HCT116 (cell line): ENCODE data around the gene RELCH. TPM values are rescaled to one million over a fixed set of nuclear protein-coding genes. Genes with fewer than 3 reads are reported as not detected.

ENCODE experiments used
- ATAC-seq: fragments of 200-7000 bp; cut with Tn5 transposase; 2 replicates; pipeline ENCODE4 v1.9.1; 2020; ENCODE audit warnings: mild to moderate bottlenecking, moderate library complexity
- BruUV-seq: library from RNA; stranded (reverse); fragments of 400-500 nt; replicated peaks from 2 replicates; lab custom pipeline; 2021; lab: Mats Ljungman, UMichigan
- CTCF ChIA-PET: fragments of 300-600 bp; sonication (Branson Sonifier 250); formaldehyde crosslinking; loops from one replicate; lab custom pipeline; 2021; ENCODE audit warnings: antibody characterized with exemption; lab: Charles Lee
- POLR2A ChIA-PET: fragments of 300-600, 350-600 bp; sonication (Branson Sonifier 250); formaldehyde crosslinking; loops from one replicate; lab custom pipeline; 2021; ENCODE audit warnings: antibody characterized with exemption; lab: Charles Lee
- RAD21 ChIA-PET, 2 experiments: fragments of 300-600 bp; sonication (Branson Sonifier 250); formaldehyde crosslinking; loops; one replicate each; lab custom pipeline; 2023; ENCODE audit warnings: low total read pairs in 2 of 2; ENCODE audit not compliant: uncharacterized antibody in 2 of 2, unreplicated experiment in 2 of 2, low non-redundant PET in 1 of 2; lab: Charles Lee
- DNase-seq: peaks from one replicate; pipeline ENCODE4 v3.0.0-alpha.2; 2010; ENCODE audit warnings: low read depth, low spot score
- H2AFZ ChIP-seq: fragments of 200-600 bp; shearing (Covaris generic), sonication (generic); 2 replicates; pipeline ENCODE4 v1.6.1; 2017; ENCODE audit warnings: low read depth, mixed run types, mixed read lengths, antibody characterized with exemption, low read length; ENCODE audit not compliant: poor library complexity, severe bottlenecking
- H3K27ac ChIP-seq: 2 replicates; pipeline ENCODE4 v1.5.1; 2012; ENCODE audit warnings: low read depth, low read length
- H3K27me3 ChIP-seq: fragments of 200-600 bp; sonication (generic); 2 replicates; pipeline ENCODE4 v1.6.1; 2016; ENCODE audit warnings: mixed run types, low read length, mixed read lengths; ENCODE audit not compliant: insufficient read depth
- H3K36me3 ChIP-seq, 2 experiments: fragments of 200-500 bp in 1 of 2; fragments of 200-600 bp in 1 of 2; sonication (Bioruptor generic) in 1 of 2; sonication (generic) in 1 of 2; 2 replicates each; pipeline versions ENCODE4 v1.5.1 to v1.6.1; 2014 to 2016; ENCODE audit warnings: low read length in 2 of 2, inconsistent platforms in 1 of 2, mixed read lengths in 1 of 2, mixed run types in 1 of 2; ENCODE audit not compliant: insufficient read depth in 2 of 2, control insufficient read depth in 1 of 2
- H3K4me1 ChIP-seq, 2 experiments: fragments of 200-600 bp in 1 of 2; sonication (generic) in 1 of 2; 2 replicates each; pipeline versions ENCODE4 v1.5.1 to v1.6.1; 2012 to 2017; ENCODE audit warnings: low read length in 2 of 2, inconsistent platforms in 1 of 2, mild to moderate bottlenecking in 1 of 2, mixed read lengths in 1 of 2, mixed run types in 1 of 2, moderate library complexity in 1 of 2; ENCODE audit not compliant: insufficient read depth in 2 of 2, control insufficient read depth in 1 of 2
- H3K4me2 ChIP-seq: fragments of 200-600 bp; sonication (generic); 2 replicates; pipeline ENCODE4 v1.6.1; 2017; ENCODE audit warnings: mixed run types, low read length, mixed read lengths
- H3K4me3 ChIP-seq, 2 experiments: fragments of 200-600 bp in 1 of 2; sonication (generic) in 1 of 2; replicated peaks in 1 of 2; 2 replicates each; pipeline ENCODE4 v1.5.1; 2011 to 2016; ENCODE audit warnings: low read length in 2 of 2, control low read depth in 1 of 2, low read depth in 1 of 2, mild to moderate bottlenecking in 1 of 2, mixed read lengths in 1 of 2, mixed run types in 1 of 2
- H3K79me2 ChIP-seq: fragments of 200-600 bp; sonication (generic); 2 replicates; pipeline ENCODE4 v1.6.1; 2017; ENCODE audit warnings: mild to moderate bottlenecking, mixed run types, low read length, moderate library complexity, mixed read lengths; ENCODE audit not compliant: insufficient read depth
- H3K9ac ChIP-seq: fragments of 200-600 bp; sonication (generic); 2 replicates; pipeline ENCODE4 v1.6.1; 2016; ENCODE audit warnings: low read length, mixed read lengths
- H3K9me2 ChIP-seq: fragments of 200-600 bp; sonication (generic), shearing (Covaris generic); 2 replicates; pipeline ENCODE4 v1.6.1; 2017; ENCODE audit warnings: mixed run types, mild to moderate bottlenecking, moderate library complexity; ENCODE audit not compliant: insufficient read depth
- H3K9me3 ChIP-seq, 2 experiments: fragments of 200-500 bp in 1 of 2; fragments of 200-600 bp in 1 of 2; sonication (Bioruptor generic) in 1 of 2; sonication (generic) in 1 of 2; 2 replicates each; pipeline ENCODE4 v1.6.1; 2014 to 2017; ENCODE audit warnings: low read length in 2 of 2, mixed read lengths in 2 of 2, inconsistent platforms in 1 of 2, low read depth in 1 of 2, mild to moderate bottlenecking in 1 of 2, mixed run types in 1 of 2, moderate library complexity in 1 of 2; ENCODE audit not compliant: control insufficient read depth in 1 of 2, insufficient read depth in 1 of 2
- H4K20me1 ChIP-seq: fragments of 200-600 bp; sonication (generic), shearing (Covaris generic); 2 replicates; pipeline ENCODE4 v1.6.1; 2017; ENCODE audit warnings: mixed run types, mild to moderate bottlenecking, moderate library complexity; ENCODE audit not compliant: insufficient read depth
- CBX3 ChIP-seq: IDR thresholded peaks from 2 replicates; pipeline ENCODE4 v1.6.1; 2012; ENCODE audit warnings: low read depth
- ELF1 ChIP-seq: IDR thresholded peaks from 2 replicates; pipeline ENCODE4 v1.6.1; 2012; ENCODE audit warnings: low read depth, borderline replicate concordance
- FOSL1 ChIP-seq: IDR thresholded peaks from 2 replicates; pipeline ENCODE4 v1.6.1; 2012; ENCODE audit warnings: low read depth
- JUND ChIP-seq: IDR thresholded peaks from 2 replicates; pipeline ENCODE4 v1.6.1; 2012
- MAX ChIP-seq: IDR thresholded peaks from 2 replicates; pipeline ENCODE4 v1.6.1; 2012
- POLR2AphosphoS5 ChIP-seq: IDR thresholded peaks from 2 replicates; pipeline ENCODE4 v1.6.1; 2011; ENCODE audit warnings: mild to moderate bottlenecking, low read depth, low read length, moderate library complexity
- RAD21 ChIP-seq: IDR thresholded peaks from 2 replicates; pipeline ENCODE4 v1.6.1; 2012; ENCODE audit warnings: low read depth, mild to moderate bottlenecking
- SIN3A ChIP-seq: IDR thresholded peaks from 2 replicates; pipeline ENCODE4 v1.6.1; 2012; ENCODE audit warnings: low read depth
- SRF ChIP-seq: IDR thresholded peaks from 2 replicates; pipeline ENCODE4 v1.6.1; 2012; ENCODE audit warnings: low read depth
- YY1 ChIP-seq: IDR thresholded peaks from 2 replicates; pipeline ENCODE4 v1.6.1; 2011; ENCODE audit warnings: low read length, low read depth, moderate library complexity, mild to moderate bottlenecking; ENCODE audit not compliant: insufficient replicate concordance; ENCODE audit errors: extremely low read depth
- ZFX ChIP-seq: fragments of 450-650 bp; IDR thresholded peaks from 2 replicates; pipeline ENCODE4 v1.6.1; 2017
- ZNF274 ChIP-seq: fragments of 200-500 bp; sonication (Bioruptor generic); IDR thresholded peaks from 2 replicates; pipeline ENCODE4 v1.6.1; 2014; ENCODE audit warnings: mild to moderate bottlenecking, low read depth, low read length, inconsistent platforms
- intact Hi-C: fragments of 100-400 bp; cut with micrococcal nuclease; formaldehyde crosslinking; loops from 2 replicates; pipeline ENCODE4 v1.10.0; 2022
- total RNA-seq: library from RNA; stranded (reverse); gene quantifications from one replicate; pipeline ENCODE4 v1.2.1, GENCODE V29; 2021; ENCODE audit not compliant: unreplicated experiment
- TF ChIP-seq, protein P1 (sequence below): IDR thresholded peaks from 2 replicates; pipeline ENCODE4 v1.6.1; 2012
- TF ChIP-seq, protein P2 (sequence below): IDR thresholded peaks from 2 replicates; pipeline ENCODE4 v1.6.1; 2012; ENCODE audit warnings: low read depth
- TF ChIP-seq, protein P3 (sequence below), 3 experiments: fragments of 200-600 bp in 1 of 3; sonication (generic) in 1 of 3; IDR thresholded peaks in 2 of 3; conservative IDR thresholded peaks in 1 of 3; 2 replicates each; pipeline ENCODE4 v1.5.1; 2012 to 2017; ENCODE audit warnings: low read depth in 2 of 3, low read length in 2 of 3, antibody characterized with exemption in 1 of 3, borderline replicate concordance in 1 of 3, control low read depth in 1 of 3, mild to moderate bottlenecking in 1 of 3, mixed read lengths in 1 of 3, mixed run types in 1 of 3, moderate library complexity in 1 of 3; ENCODE audit not compliant: insufficient read depth in 1 of 3
- TF ChIP-seq, protein P4 (sequence below): IDR thresholded peaks from 2 replicates; pipeline ENCODE4 v1.6.1; 2011; ENCODE audit warnings: mild to moderate bottlenecking, low read length, moderate library complexity; ENCODE audit not compliant: insufficient replicate concordance; ENCODE audit errors: extremely low read depth

RELCH gene
- total RNA-seq, 1 experiment from 2014 or later, result 17.4 TPM

DNA sequence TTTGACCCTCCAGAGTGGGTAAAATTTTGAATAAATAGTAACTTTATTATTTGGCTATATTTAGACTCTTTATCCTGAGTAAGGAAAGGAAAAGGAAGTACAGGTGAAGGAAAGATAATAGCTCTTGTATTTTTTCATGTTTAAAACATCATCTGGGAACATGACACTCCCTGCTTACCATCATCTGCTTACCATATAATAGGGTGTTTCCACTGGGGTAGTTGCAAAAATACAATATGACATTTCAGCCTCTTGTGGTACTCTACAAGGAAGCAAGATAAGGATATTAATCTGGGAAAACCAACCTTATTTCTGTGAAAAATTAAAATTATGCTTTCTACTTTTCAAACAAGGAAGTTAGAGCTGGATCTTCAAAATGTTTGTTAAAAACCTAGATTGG, 9.9 kb downstream of the RELCH start:
- no peak overlapping the region for H2AFZ ChIP-seq
- H3K27me3 ChIP-seq, result no peaks in the 10 kb centered on the region
- no peak overlapping the region for H3K9ac ChIP-seq
- ChIA-PET POLR2A (no interaction called here), RAD21 (no interaction called here), CTCF (interaction anchor here (1.3 to 1.4 kb wide), 2 partner anchors 10 to 52 kb away, joined by 3 to 4 read pairs; partner anchors contain the start of genes PIGN and RELCH)
- no peak overlapping the region for H3K4me2 ChIP-seq
- H3K9me3 ChIP-seq, result no peaks in the 10 kb centered on the region
- peaks cover 95% of the 10 kb centered on the region for H3K79me2 ChIP-seq
- H4K20me1 ChIP-seq, result peaks cover 5% of the 10 kb centered on the region; the same call in 1 of the 2 replicates
- ATAC-seq (no peak), DNase-seq (no peak)
- intact Hi-C loops, result no loop called here
- H3K9me2 ChIP-seq, result no peaks in the 10 kb centered on the region
- no TSS peak for BruUV-seq
- H3K4me1 ChIP-seq, result no peaks in the 10 kb centered on the region
- H3K36me3 ChIP-seq, result no peaks in the 10 kb centered on the region
- H3K4me3 ChIP-seq, result no peak overlapping the region
- TF ChIP-seq ZFX, result no peak
- no peak for TF ChIP-seq YY1
- no peak for TF ChIP-seq POLR2AphosphoS5
- no peak for TF ChIP-seq ELF1
- TF ChIP-seq CBX3, result no peak
- no peak for TF ChIP-seq ZNF274
- no peak for TF ChIP-seq RAD21
- TF ChIP-seq SRF, result no peak
- no peak for TF ChIP-seq FOSL1
- TF ChIP-seq JUND, result no peak
- TF ChIP-seq, protein P1, sequence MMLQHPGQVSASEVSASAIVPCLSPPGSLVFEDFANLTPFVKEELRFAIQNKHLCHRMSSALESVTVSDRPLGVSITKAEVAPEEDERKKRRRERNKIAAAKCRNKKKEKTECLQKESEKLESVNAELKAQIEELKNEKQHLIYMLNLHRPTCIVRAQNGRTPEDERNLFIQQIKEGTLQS, result no peak
- TF ChIP-seq, protein P2, sequence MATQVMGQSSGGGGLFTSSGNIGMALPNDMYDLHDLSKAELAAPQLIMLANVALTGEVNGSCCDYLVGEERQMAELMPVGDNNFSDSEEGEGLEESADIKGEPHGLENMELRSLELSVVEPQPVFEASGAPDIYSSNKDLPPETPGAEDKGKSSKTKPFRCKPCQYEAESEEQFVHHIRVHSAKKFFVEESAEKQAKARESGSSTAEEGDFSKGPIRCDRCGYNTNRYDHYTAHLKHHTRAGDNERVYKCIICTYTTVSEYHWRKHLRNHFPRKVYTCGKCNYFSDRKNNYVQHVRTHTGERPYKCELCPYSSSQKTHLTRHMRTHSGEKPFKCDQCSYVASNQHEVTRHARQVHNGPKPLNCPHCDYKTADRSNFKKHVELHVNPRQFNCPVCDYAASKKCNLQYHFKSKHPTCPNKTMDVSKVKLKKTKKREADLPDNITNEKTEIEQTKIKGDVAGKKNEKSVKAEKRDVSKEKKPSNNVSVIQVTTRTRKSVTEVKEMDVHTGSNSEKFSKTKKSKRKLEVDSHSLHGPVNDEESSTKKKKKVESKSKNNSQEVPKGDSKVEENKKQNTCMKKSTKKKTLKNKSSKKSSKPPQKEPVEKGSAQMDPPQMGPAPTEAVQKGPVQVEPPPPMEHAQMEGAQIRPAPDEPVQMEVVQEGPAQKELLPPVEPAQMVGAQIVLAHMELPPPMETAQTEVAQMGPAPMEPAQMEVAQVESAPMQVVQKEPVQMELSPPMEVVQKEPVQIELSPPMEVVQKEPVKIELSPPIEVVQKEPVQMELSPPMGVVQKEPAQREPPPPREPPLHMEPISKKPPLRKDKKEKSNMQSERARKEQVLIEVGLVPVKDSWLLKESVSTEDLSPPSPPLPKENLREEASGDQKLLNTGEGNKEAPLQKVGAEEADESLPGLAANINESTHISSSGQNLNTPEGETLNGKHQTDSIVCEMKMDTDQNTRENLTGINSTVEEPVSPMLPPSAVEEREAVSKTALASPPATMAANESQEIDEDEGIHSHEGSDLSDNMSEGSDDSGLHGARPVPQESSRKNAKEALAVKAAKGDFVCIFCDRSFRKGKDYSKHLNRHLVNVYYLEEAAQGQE, result no peak
- TF ChIP-seq MAX, result no peak
- no peak for TF ChIP-seq SIN3A
- TF ChIP-seq, protein P3, sequence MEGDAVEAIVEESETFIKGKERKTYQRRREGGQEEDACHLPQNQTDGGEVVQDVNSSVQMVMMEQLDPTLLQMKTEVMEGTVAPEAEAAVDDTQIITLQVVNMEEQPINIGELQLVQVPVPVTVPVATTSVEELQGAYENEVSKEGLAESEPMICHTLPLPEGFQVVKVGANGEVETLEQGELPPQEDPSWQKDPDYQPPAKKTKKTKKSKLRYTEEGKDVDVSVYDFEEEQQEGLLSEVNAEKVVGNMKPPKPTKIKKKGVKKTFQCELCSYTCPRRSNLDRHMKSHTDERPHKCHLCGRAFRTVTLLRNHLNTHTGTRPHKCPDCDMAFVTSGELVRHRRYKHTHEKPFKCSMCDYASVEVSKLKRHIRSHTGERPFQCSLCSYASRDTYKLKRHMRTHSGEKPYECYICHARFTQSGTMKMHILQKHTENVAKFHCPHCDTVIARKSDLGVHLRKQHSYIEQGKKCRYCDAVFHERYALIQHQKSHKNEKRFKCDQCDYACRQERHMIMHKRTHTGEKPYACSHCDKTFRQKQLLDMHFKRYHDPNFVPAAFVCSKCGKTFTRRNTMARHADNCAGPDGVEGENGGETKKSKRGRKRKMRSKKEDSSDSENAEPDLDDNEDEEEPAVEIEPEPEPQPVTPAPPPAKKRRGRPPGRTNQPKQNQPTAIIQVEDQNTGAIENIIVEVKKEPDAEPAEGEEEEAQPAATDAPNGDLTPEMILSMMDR (IDR thresholded peaks at IDR 0.05 in 2 of 3, conservative IDR thresholded peaks at IDR 0.05 in 1 of 3; ENCODE audit: borderline replicate concordance in 1 of 3, insufficient read depth in 1 of 3, low read depth in 2 of 3, low read length in 2 of 3), result no peak
- TF ChIP-seq, protein P4, sequence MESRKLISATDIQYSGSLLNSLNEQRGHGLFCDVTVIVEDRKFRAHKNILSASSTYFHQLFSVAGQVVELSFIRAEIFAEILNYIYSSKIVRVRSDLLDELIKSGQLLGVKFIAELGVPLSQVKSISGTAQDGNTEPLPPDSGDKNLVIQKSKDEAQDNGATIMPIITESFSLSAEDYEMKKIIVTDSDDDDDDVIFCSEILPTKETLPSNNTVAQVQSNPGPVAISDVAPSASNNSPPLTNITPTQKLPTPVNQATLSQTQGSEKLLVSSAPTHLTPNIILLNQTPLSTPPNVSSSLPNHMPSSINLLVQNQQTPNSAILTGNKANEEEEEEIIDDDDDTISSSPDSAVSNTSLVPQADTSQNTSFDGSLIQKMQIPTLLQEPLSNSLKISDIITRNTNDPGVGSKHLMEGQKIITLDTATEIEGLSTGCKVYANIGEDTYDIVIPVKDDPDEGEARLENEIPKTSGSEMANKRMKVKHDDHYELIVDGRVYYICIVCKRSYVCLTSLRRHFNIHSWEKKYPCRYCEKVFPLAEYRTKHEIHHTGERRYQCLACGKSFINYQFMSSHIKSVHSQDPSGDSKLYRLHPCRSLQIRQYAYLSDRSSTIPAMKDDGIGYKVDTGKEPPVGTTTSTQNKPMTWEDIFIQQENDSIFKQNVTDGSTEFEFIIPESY, result no peak
- H3K27ac ChIP-seq, result no peak overlapping the region
